Right lung (tissue), 5 donors: ENCODE results near the gene FAM163B. TPM values are rescaled to one million over a fixed set of nuclear protein-coding genes. Genes with fewer than 3 reads are reported as not detected.

Experiments used
- DNase-seq, 2 donors: peaks; one replicate each; pipeline ENCODE4 v3.0.0-alpha.2; 2013
- polyA plus RNA-seq, 5 donors: library from polyadenylated mRNA; unstranded; fragments of 120-200 nt; gene quantifications; one replicate each; pipeline versions ENCODE4 v1.2.1 to v1.2.3, GENCODE V29; 2013; ENCODE audit warnings: inconsistent platforms in 1 of 5, low replicate concordance in 1 of 5; ENCODE audit not compliant: insufficient read length in 5 of 5, insufficient read depth in 1 of 5

Gene FAM163B
- polyA plus RNA-seq, 5 donors = 0.86 to 3.0 (median 2.2) TPM

GRCh38 chr9:133547116-133547515, 62.1 kb downstream of the FAM163B start:
- DNase-seq = no peak

GRCh38 chr9:133546287-133546680, 62.9 kb downstream of the FAM163B start:
- DNase-seq = no peak

- DNase-seq = peak in 1 of 2 donors; percentile 31
These were observed 63.5 kb downstream of the FAM163B start for GRCh38 chr9:133545494-133546286.

GRCh38 chr9:133543772-133544467, 65.3 kb downstream of the FAM163B start:
- no peak for DNase-seq

- DNase-seq = no peak
These were observed 67.2 kb downstream of the FAM163B start for GRCh38 chr9:133542002-133542401.

- DNase-seq = no peak
These were observed 68.5 kb downstream of the FAM163B start for GRCh38 chr9:133540698-133541025.

- DNase-seq = no peak
These were observed 69.0 kb downstream of the FAM163B start for GRCh38 chr9:133539991-133540697.

- DNase-seq = no peak
These were observed 70.0 kb downstream of the FAM163B start for GRCh38 chr9:133538851-133539833.

GRCh38 chr9:133538176-133538575, 71.0 kb downstream of the FAM163B start:
- no peak for DNase-seq

GRCh38 chr9:133537257-133537656, 71.9 kb downstream of the FAM163B start:
- no peak for DNase-seq

GRCh38 chr9:133536536-133536935, 72.7 kb downstream of the FAM163B start:
- no peak for DNase-seq

- no peak for DNase-seq
These were observed 73.1 kb downstream of the FAM163B start for GRCh38 chr9:133536080-133536479.

GRCh38 chr9:133535306-133535877, 73.8 kb downstream of the FAM163B start:
- no peak for DNase-seq

GRCh38 chr9:133534346-133535291, 74.6 kb downstream of the FAM163B start, which contains the start of gene ADAMTSL2:
Gene ADAMTSL2, plus strand, starts transcription at chr9:133534704. Its CDS starts 2,009 bp downstream, at chr9:133536713.
- DNase-seq = peak; percentile 89

- DNase-seq = no peak
These were observed 75.3 kb downstream of the FAM163B start for GRCh38 chr9:133533857-133534256.

- DNase-seq = no peak
These were observed 76.1 kb downstream of the FAM163B start for GRCh38 chr9:133532937-133533668.

- no peak for DNase-seq
These were observed 77.9 kb downstream of the FAM163B start for GRCh38 chr9:133531293-133531692.

GRCh38 chr9:133529874-133530273, 79.3 kb downstream of the FAM163B start:
- DNase-seq = no peak

- no peak for DNase-seq
These were observed 79.7 kb downstream of the FAM163B start for GRCh38 chr9:133529457-133529856.
